ENCODE measurements around the gene GNPTG. TPM values are rescaled to one million over a fixed set of nuclear protein-coding genes. Genes with fewer than 3 reads are reported as not detected.
A peak's percentile ranks its signal among the peaks of the same experiment; 100 is the strongest.

GNPTG gene
- total RNA-seq, 2 donors from 2014 or later, result 34.0 to 38.4 TPM

- H3K9me3 Mint-ChIP-seq, result no peaks in the 10 kb centered on the region
- no peak overlapping the region for H3K9ac ChIP-seq (ENCODE audit: extremely low read depth, low read length, poor library complexity, severe bottlenecking)
- no peak overlapping the region for H3K27ac Mint-ChIP-seq
- H3K4me3 ChIP-seq (ENCODE audit: low read length), result no peak overlapping the region
- H3K9me3 ChIP-seq (ENCODE audit: control insufficient read depth, low read length), result no peaks in the 10 kb centered on the region
- no peak overlapping the region for H3K27ac ChIP-seq (ENCODE audit: low read depth, low read length)
- H3K4me1 Mint-ChIP-seq, result no peaks in the 10 kb centered on the region
- H3K27me3 ChIP-seq (ENCODE audit: control insufficient read depth, insufficient read depth, low read length, poor library complexity, severe bottlenecking), result no peaks in the 10 kb centered on the region
- H3K36me3 Mint-ChIP-seq (ENCODE audit: low read depth), result peaks cover 53% of the 10 kb centered on the region
- 97 to 98% methylated on average over 35 to 43 of the region's 43 CpGs for WGBS, 2 experiments (ENCODE audit: insufficient coverage in 1 of 2, insufficient read length in 1 of 2)
- H3K4me3 Mint-ChIP-seq, result no peak overlapping the region
- no peaks in the 10 kb centered on the region for H3K4me1 ChIP-seq (ENCODE audit: control insufficient read depth, insufficient read depth, low read length)
- no peaks in the 10 kb centered on the region for H3K27me3 Mint-ChIP-seq (ENCODE audit: insufficient read depth)
- peaks cover 45% of the 10 kb centered on the region for H3K36me3 ChIP-seq (ENCODE audit: control insufficient read depth, insufficient read depth, low read length)
- TF ChIP-seq CTCF (conservative IDR thresholded peaks at IDR 0.05), result no peak
- DNase-seq, result no peak
Observed at GRCh38 chr16:1361685-1362360, 10.1 kb downstream of the GNPTG start.

GRCh38 chr16:1362807-1363206 lies 11.1 kb downstream of the GNPTG start:
- H3K27me3 Mint-ChIP-seq (ENCODE audit: insufficient read depth), result no peaks in the 10 kb centered on the region
- peaks cover 53% of the 10 kb centered on the region for H3K36me3 Mint-ChIP-seq (ENCODE audit: low read depth)
- WGBS, 2 experiments (ENCODE audit: insufficient coverage in 1 of 2, insufficient read length in 1 of 2), result 96% methylated on average over 7 to 11 of the region's 11 CpGs
- no peak overlapping the region for H3K4me3 Mint-ChIP-seq
- H3K36me3 ChIP-seq (ENCODE audit: control insufficient read depth, insufficient read depth, low read length), result peaks cover 47% of the 10 kb centered on the region
- H3K4me3 ChIP-seq (ENCODE audit: low read length), result no peak overlapping the region
- DNase-seq, result no peak
- H3K9me3 ChIP-seq (ENCODE audit: control insufficient read depth, low read length), result no peaks in the 10 kb centered on the region
- no peak overlapping the region for H3K27ac ChIP-seq (ENCODE audit: low read depth, low read length)
- H3K4me1 Mint-ChIP-seq, result no peaks in the 10 kb centered on the region
- no peak overlapping the region for H3K9ac ChIP-seq (ENCODE audit: extremely low read depth, low read length, poor library complexity, severe bottlenecking)
- H3K27ac Mint-ChIP-seq, result peak overlapping the region; percentile 44
- no peaks in the 10 kb centered on the region for H3K4me1 ChIP-seq (ENCODE audit: control insufficient read depth, insufficient read depth, low read length)
- H3K9me3 Mint-ChIP-seq, result no peaks in the 10 kb centered on the region
- no peak for TF ChIP-seq CTCF (conservative IDR thresholded peaks at IDR 0.05)
- no peaks in the 10 kb centered on the region for H3K27me3 ChIP-seq (ENCODE audit: control insufficient read depth, insufficient read depth, low read length, poor library complexity, severe bottlenecking)

- Histone ChIP-seq H3K27me3 (ENCODE audit: control insufficient read depth, insufficient read depth, low read length, poor library complexity, severe bottlenecking) (no peaks in the 10 kb centered on the region), H3K4me3 (ENCODE audit: low read length) (no peak overlapping the region), H3K9me3 (ENCODE audit: control insufficient read depth, low read length) (no peaks in the 10 kb centered on the region), H3K36me3 (ENCODE audit: control insufficient read depth, insufficient read depth, low read length) (peaks cover 47% of the 10 kb centered on the region), H3K27ac (ENCODE audit: low read depth, low read length) (no peak overlapping the region), H3K9ac (ENCODE audit: extremely low read depth, low read length, poor library complexity, severe bottlenecking) (no peak overlapping the region), H3K4me1 (ENCODE audit: control insufficient read depth, insufficient read depth, low read length) (no peaks in the 10 kb centered on the region)
- DNase-seq, result peak; percentile 93
- Mint-ChIP-seq H3K4me3 (no peak overlapping the region), H3K36me3 (ENCODE audit: low read depth) (peaks cover 53% of the 10 kb centered on the region), H3K27me3 (ENCODE audit: insufficient read depth) (no peaks in the 10 kb centered on the region), H3K27ac (peak overlapping the region; percentile 87), H3K4me1 (no peaks in the 10 kb centered on the region), H3K9me3 (no peaks in the 10 kb centered on the region)
- peak; percentile 96 for TF ChIP-seq CTCF (conservative IDR thresholded peaks at IDR 0.05)
- WGBS, 2 experiments (ENCODE audit: insufficient coverage in 1 of 2, insufficient read length in 1 of 2), result 71 to 76% methylated on average over 9 to 18 of the region's 18 CpGs
Observed at GRCh38 chr16:1363501-1364041, 11.8 kb downstream of the GNPTG start.

Data from endodermal cell (in vitro differentiated cells).